HG02610 (cell line): Measurements from ENCODE around the gene TOP3B.
"Not testable (repeated sequence)": the region's sequence is repeated elsewhere in the genome, so short reads cannot be mapped to it uniquely, and the experiment has no call there.

Experiments used
- ATAC-seq: cut with Tn5 transposase; IDR thresholded peaks from one replicate; pipeline ENCODE4 v1.9.1; 2021; ENCODE audit warnings: mild to moderate bottlenecking, moderate library complexity; ENCODE audit not compliant: unreplicated experiment

The TOP3B gene

GRCh38 chr22:21945453-21946261 lies 36.9 kb downstream of the TOP3B start:
- ATAC-seq, result no peak

GRCh38 chr22:21944871-21945270 lies 37.7 kb downstream of the TOP3B start:
- ATAC-seq, result no peak

GRCh38 chr22:21943571-21944448 lies 38.8 kb downstream of the TOP3B start:
- no peak for ATAC-seq

- no peak for ATAC-seq
Observed at GRCh38 chr22:21942407-21943343, 39.9 kb downstream of the TOP3B start.

GRCh38 chr22:21941921-21942320 lies 40.7 kb downstream of the TOP3B start:
- ATAC-seq, result no peak

- ATAC-seq, result no peak
Observed at GRCh38 chr22:21940521-21940920, 42.1 kb downstream of the TOP3B start.

GRCh38 chr22:21939935-21940334 lies 42.7 kb downstream of the TOP3B start:
- not testable (repeated sequence) for ATAC-seq

GRCh38 chr22:21939461-21939913 lies 43.1 kb downstream of the TOP3B start:
- no peak for ATAC-seq

GRCh38 chr22:21938906-21939305 lies 43.7 kb downstream of the TOP3B start:
- no peak for ATAC-seq

GRCh38 chr22:21938071-21938822 lies 44.3 kb downstream of the TOP3B start:
- ATAC-seq, result peak; percentile 80

- ATAC-seq, result no peak
Observed at GRCh38 chr22:21937821-21938070, 44.8 kb downstream of the TOP3B start.

GRCh38 chr22:21937041-21937820 lies 45.4 kb downstream of the TOP3B start:
- ATAC-seq, result no peak

GRCh38 chr22:21936151-21936775 lies 46.3 kb downstream of the TOP3B start:
- no peak for ATAC-seq

GRCh38 chr22:21933910-21934309 lies 48.7 kb downstream of the TOP3B start:
- ATAC-seq, result no peak

GRCh38 chr22:21933413-21933812 lies 49.2 kb downstream of the TOP3B start:
- ATAC-seq, result no peak

- ATAC-seq, result no peak
Observed at GRCh38 chr22:21932347-21932746, 50.2 kb downstream of the TOP3B start.

- no peak for ATAC-seq
Observed at GRCh38 chr22:21931056-21931455, 51.5 kb downstream of the TOP3B start.

GRCh38 chr22:21929253-21929652 lies 53.3 kb downstream of the TOP3B start:
- no peak for ATAC-seq

GRCh38 chr22:21928048-21928447 lies 54.5 kb downstream of the TOP3B start:
- no peak for ATAC-seq
